Body of pancreas (tissue), 4 donors: ENCODE data around the gene RIMKLB.

Experiments used
- CTCF ChIP-seq, 7 experiments: fragments of 450-650 bp in 4 of 7; fragments of 200-600 bp in 3 of 7; sonication (generic) in 3 of 7; IDR thresholded peaks; one replicate each; pipeline ENCODE4 v1.5.1; 2016 to 2019; ENCODE audit warnings: antibody characterized with exemption in 7 of 7
- POLR2A ChIP-seq, 3 donors: fragments of 450-650 bp; IDR thresholded peaks; one replicate each; pipeline ENCODE4 v1.6.1; 2016; ENCODE audit warnings: antibody characterized with exemption in 3 of 3, mild to moderate bottlenecking in 2 of 3

GRCh38 chr12:8685051-8685450, 12.7 kb upstream of the RIMKLB start:
- TF ChIP-seq CTCF (IDR thresholded peaks at IDR 0.05) = no peak
- TF ChIP-seq POLR2A (IDR thresholded peaks at IDR 0.05) = no peak
